Kasumi-1 (cell line): ENCODE data around the gene CRIP1.

Experiments
- DNase-seq, 2 experiments: peaks; one replicate each; lab custom pipeline; 2025; lab: John Stamatoyannopoulos, UW

CRIP1 gene

GRCh38 chr14:105505101-105505500 lies 18.4 kb downstream of the CRIP1 start:
- DNase-seq, result no peak

DNA sequence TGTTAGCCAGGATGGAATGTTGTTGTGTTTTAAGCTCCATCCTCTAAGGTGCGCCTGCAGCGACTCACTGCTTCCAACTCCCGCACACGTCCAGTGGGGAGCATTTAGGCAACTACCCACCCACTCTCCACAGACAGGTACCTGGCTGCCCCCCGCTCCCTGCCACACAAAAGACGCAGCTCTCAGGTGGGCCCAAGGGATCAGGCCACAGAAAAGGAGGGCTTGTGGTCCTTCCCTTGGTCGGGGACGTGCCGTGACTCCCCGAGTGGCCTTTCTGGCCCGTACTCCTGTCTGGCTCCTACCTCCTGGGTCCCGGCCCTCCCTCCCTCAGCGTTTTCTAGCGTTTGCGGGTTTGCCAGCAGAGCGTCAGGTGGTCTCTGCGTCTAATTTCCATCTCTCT lies 20.6 kb downstream of the CRIP1 start:
- DNase-seq, result no peak

DNA sequence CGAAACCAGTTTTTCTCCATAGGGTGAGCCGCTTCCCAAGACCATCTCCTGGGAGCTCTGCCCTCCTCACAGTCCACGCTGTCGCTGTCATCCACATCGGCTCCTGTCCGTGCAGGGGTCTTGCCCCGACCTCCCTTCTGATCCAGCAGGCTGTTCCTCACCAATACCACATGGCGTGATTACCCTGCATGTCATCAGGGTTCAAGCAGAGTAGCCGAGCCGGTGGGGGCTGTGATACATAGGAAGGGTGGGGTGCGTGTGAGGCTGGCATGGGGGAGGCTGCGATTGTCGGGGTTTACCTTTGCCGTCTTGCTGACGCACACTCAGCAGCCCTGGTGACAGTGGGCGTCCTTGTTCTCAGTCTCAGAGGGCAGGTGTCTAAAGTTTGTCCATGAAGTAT lies 21.4 kb downstream of the CRIP1 start:
- DNase-seq, result no peak

- no peak for DNase-seq
These were observed 21.9 kb downstream of the CRIP1 start for GRCh38 chr14:105508601-105509000.

DNA sequence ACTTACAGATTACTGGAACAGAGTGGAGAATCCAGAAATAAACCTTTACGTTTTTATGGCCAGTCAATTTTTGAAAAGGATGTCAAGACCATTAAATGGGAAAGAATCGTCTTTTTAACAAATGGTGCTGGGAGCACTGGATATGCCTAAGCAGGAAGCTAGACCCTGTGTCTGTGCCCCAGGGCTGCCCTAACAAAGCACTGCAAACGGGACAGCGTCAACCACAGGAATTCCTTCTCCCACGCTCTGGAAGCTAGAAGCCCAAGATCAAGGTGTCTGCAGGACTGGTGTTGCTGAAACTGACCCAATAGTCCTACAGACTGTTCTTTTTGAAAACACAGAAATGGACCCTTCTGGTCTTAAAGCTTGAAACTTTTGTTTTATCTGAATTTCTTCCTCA lies 30.4 kb downstream of the CRIP1 start:
- no peak for DNase-seq

DNA sequence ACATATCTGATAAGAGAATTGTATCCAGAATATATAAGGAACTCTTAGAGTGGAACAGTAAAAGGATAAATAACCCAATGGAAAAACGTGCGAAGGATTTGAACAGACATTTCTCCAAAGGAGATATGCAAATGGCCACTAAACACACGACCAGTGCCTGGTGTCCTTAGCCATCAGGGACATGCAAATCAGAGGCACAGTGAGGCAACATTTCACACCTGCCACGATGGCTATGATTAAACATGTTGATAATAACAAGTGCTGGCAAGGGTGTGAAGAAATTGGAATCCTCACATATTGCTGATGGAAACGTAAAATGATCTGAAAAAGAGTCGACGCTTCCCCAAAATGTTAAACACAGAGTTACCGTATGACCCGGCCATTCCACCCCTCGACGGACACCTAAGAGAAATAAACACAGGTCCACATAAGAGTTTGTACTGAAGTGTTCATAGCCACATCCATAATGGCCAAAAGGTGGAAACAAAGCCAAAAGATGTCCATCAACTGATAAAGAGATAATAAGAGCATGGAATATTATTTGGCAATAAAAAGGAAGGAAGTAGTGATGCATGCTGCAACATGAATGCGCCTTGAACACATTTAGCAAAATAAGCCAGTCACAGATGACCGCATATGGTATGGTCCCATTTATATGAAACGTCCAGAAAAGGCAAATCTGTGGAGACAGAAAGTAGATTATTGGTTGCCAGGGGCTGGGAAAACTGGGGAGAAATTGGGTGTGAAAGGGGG lies 33.4 kb downstream of the CRIP1 start:
- no peak for DNase-seq

DNA sequence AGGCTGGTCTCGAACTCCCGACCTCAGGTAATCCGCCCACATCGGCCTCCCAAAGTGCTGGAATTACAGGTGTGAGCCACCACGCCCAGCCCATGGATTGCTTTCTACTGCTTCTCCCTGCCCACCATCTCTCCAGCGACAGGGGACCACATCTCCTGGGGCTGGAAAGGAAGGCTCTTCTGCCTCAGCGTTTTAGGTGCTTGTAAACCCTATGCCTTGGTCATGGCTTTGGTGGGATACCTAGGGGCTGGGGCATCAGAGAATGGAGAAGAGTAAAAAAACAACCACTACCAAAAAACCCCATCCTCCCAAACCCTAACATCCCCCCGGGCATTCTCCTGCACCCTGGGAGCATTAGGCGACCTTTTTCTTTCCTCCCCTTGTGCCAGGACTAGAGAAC lies 38.6 kb downstream of the CRIP1 start:
- DNase-seq, result no peak

GRCh38 chr14:105525861-105526775 lies 39.4 kb downstream of the CRIP1 start, which contains the start of gene TMEM121:
Gene TMEM121, plus strand, starts transcription at chr14:105526583. Its CDS starts 2,252 bp downstream, at chr14:105528835.
- no peak for DNase-seq

DNA sequence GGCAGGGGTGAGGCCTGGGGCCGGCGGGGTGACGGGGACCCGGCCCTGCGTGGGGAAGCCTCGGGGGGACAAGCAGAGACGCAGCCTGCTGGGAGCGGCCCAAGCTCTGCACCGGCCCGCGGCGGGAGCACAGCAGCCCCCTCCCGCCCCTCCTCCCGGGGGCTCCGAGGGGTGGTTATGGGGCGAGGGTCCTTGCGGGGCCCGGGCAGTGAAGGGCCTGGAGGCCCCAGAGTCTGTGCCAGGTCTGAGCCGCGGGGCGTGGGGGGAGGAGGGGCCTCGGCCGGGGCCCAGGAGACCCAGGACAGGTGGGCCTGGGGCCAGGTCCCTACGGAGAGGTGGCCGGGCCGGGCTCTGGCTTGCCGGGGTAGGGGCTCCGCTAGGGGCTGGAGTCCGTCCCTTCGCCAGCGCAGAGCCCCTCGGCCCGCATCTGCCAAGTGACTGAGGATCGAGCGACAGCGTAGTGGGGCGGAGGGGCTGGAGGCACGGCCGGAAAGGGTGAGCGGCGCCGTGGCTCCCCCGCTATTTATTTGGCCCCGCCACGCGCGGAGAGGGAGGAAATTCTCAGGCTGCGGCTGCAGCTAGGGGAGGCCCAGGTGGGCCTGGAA lies 40.2 kb downstream of the CRIP1 start:
- DNase-seq, result no peak

GRCh38 chr14:105527381-105527825 lies 40.7 kb downstream of the CRIP1 start:
- no peak for DNase-seq

- DNase-seq, result peak; percentile 60 to 65
These were observed 41.3 kb downstream of the CRIP1 start for GRCh38 chr14:105527826-105528585.

DNA sequence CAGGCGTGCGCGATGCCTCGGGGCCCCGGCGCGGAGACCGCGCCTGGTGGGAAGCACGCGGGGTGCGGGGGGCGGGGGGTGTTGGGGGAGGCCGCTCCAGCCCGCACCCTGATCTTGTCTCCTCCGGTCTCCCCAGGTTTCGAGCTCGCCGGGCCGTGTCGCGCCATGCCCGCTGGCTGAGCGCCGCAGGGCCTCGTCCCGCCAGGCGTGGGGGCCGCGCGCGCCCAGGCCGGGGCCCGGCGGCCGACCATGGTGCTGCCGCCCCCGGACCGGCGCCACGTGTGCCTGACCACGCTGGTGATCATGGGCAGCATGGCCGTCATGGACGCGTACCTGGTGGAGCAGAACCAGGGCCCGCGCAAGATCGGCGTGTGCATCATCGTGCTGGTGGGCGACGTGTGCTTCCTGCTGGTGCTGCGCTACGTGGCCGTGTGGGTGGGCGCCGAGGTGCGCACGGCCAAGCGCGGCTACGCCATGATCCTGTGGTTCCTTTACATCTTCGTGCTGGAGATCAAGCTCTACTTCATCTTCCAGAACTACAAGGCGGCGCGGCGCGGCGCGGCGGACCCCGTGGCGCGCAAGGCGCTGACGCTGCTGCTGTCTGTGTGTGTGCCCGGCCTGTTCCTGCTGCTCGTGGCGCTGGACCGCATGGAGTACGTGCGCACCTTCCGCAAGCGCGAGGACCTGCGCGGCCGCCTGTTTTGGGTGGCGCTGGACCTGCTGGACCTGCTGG lies 42.1 kb downstream of the CRIP1 start:
- no peak for DNase-seq

DNA sequence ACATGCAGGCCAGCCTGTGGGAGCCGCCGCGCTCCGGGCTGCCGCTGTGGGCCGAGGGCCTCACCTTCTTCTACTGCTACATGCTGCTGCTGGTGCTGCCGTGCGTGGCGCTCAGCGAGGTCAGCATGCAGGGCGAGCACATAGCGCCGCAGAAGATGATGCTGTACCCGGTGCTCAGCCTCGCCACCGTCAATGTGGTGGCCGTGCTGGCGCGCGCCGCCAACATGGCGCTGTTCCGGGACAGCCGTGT lies 42.6 kb downstream of the CRIP1 start:
- DNase-seq, result no peak

GRCh38 chr14:105529569-105530284 lies 43.0 kb downstream of the CRIP1 start:
- no peak for DNase-seq

DNA sequence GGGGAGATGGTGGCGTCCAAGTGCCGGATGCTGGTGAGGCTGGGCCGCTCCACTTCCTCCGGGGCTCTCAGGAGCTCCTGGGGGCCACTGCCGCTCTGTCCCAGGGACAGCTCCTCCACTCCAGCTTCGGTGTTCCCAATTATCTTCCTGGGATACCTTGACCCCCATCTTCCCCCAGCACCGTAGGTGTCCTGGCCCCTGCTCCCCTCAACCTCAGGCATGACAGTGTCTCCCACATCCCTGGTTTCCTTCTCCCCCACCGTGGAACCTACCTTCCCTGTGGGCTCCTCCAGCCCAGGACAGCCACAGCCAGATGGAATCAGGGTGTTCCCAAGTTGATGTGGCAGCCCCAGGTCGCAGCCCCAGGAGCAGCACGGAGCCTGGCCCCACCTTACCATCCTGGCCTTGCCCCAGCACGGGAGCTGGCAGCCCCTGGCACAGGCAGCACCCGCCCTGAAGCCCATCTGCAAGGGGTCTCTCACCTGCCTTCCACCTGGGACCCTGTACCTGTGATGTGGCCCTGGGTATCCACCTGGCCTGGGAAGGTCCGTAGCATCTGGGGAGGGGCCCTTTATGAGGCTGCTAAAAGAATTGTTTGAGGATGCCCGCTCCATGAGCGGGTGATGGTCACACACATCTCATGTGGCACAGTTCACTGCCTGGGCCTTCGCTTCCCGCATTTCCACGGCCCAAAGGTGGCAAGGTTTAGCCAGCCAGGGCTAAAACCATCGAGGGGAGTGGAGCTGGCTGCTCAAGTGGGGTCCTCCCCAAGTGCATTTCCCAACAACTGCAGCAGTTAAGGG lies 43.8 kb downstream of the CRIP1 start:
- no peak for DNase-seq

- no peak for DNase-seq
These were observed 44.6 kb downstream of the CRIP1 start for GRCh38 chr14:105531088-105531893.

DNA sequence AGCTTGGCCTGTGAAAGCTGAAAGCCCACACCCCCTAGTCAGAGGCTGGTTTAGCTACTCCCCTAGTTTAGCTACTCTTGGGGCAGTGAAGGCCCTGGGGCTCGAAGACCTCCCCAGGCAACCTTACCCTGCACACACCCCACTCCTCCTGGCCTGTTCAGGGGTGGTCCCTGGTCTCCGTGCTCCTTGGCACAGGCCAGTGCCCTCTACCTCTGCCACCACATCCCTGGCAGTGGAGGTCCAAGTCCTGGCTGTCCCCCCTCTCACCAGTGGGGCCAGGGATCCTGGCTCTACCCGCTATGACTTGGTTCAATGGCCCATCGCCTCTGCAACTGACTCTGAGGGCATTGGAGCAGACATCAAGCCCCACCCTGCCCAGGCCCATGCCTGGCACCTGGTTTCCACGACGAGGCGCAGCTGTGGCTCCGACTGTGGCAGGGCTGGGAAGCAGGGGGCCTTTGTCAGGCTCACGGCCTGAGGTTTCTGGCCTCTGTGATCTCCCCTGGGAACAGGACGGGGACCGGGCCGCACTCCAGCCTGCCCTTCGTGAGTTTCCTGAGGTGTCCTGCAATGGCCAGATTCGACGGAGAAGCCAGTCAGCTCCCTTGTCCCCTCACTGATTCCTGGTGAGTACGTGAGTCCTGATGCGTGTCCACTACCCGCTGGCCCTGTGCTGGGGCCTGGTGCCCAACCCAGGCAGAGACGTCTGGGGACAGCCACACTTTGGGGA lies 45.4 kb downstream of the CRIP1 start:
- no peak for DNase-seq

DNA sequence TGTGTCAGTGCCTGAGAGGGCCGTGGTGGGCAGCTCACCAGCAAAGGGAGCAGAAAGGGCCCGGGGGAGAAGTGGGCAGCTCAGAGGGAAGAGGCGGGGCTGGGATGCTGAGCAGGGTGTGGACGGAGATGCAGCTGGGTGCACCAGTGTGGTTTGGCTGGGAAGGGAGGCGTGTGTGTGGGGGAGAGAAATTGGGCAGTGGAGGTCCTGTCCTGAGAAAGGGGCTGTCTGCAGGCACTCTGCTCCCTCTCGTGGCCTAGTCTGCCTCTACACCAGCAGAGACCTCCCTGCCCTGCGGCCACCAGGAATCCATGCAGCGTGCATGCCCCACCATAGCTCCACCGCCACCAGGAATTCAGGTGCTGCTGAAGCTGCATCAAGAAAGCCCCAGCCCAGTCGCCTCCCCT lies 46.1 kb downstream of the CRIP1 start:
- peak; percentile 39 to 75 for DNase-seq
